DOHH2 (cell line): ENCODE results near the gene KRTAP10-10.

ENCODE experiments used
- H3F3A ChIP-seq: fragments of 200-600 bp; sonication (generic), shearing (Covaris generic); 2 replicates; pipeline ENCODE4 v1.6.0; 2016; ENCODE audit warnings: antibody characterized with exemption, mild to moderate bottlenecking; ENCODE audit not compliant: control insufficient read depth, insufficient read depth
- H3K27ac ChIP-seq: fragments of 200-600 bp; sonication (generic); 2 replicates; pipeline ENCODE4 v1.5.1; 2014; ENCODE audit warnings: low read depth, mild to moderate bottlenecking, low read length, moderate library complexity
- H3K27me3 ChIP-seq: fragments of 200-600 bp; sonication (generic); 2 replicates; pipeline ENCODE4 v1.6.1; 2014; ENCODE audit warnings: mild to moderate bottlenecking, low read length, mixed read lengths; ENCODE audit not compliant: control insufficient read depth
- H3K36me3 ChIP-seq: fragments of 200-600 bp; sonication (generic); 2 replicates; pipeline ENCODE4 v1.6.1; 2014; ENCODE audit warnings: mild to moderate bottlenecking, low read length, moderate library complexity, mixed read lengths; ENCODE audit not compliant: control insufficient read depth
- H3K4me1 ChIP-seq: fragments of 200-600 bp; sonication (generic); 2 replicates; pipeline ENCODE4 v1.6.1; 2014; ENCODE audit warnings: mild to moderate bottlenecking, low read length, mixed read lengths; ENCODE audit not compliant: control insufficient read depth
- H3K4me2 ChIP-seq: fragments of 200-600 bp; sonication (generic); 2 replicates; pipeline ENCODE4 v1.6.0; 2014; ENCODE audit warnings: mild to moderate bottlenecking, low read length, moderate library complexity
- H3K4me3 ChIP-seq: fragments of 200-600 bp; sonication (generic); 2 replicates; pipeline ENCODE4 v1.5.1; 2014; ENCODE audit warnings: mild to moderate bottlenecking, low read length, mixed read lengths
- H3K79me2 ChIP-seq: fragments of 200-600 bp; sonication (generic); 2 replicates; pipeline ENCODE4 v1.6.1; 2014; ENCODE audit warnings: mild to moderate bottlenecking, low read length, mixed read lengths; ENCODE audit not compliant: control insufficient read depth
- H3K9me2 ChIP-seq: fragments of 200-600 bp; sonication (generic); replicated peaks from 2 replicates; pipeline ENCODE4 v1.6.1; 2014; ENCODE audit warnings: mild to moderate bottlenecking, low read length, mixed read lengths; ENCODE audit not compliant: control insufficient read depth
- H3K9me3 ChIP-seq: fragments of 200-600 bp; sonication (generic); 2 replicates; pipeline ENCODE4 v1.6.1; 2014; ENCODE audit warnings: antibody characterized with exemption, low read length, mixed read lengths; ENCODE audit not compliant: control insufficient read depth, insufficient read depth
- H4K20me1 ChIP-seq: fragments of 200-600 bp; sonication (generic); 2 replicates; pipeline ENCODE4 v1.6.0; 2014; ENCODE audit warnings: low read depth, mild to moderate bottlenecking, antibody characterized with exemption, low read length, moderate library complexity; ENCODE audit not compliant: control insufficient read depth, insufficient read depth
- EZH2phosphoT487 ChIP-seq: fragments of 200-600 bp; sonication (generic); IDR thresholded peaks from 2 replicates; pipeline ENCODE4 v1.6.1; 2017; ENCODE audit warnings: borderline replicate concordance, mild to moderate bottlenecking, antibody characterized with exemption, low read length, moderate library complexity, mixed read lengths
- TF ChIP-seq, protein P1 (sequence below): fragments of 200-600 bp; sonication (generic); IDR thresholded peaks from one replicate; pipeline ENCODE4 v1.5.1; 2014; ENCODE audit warnings: antibody characterized with exemption, mild to moderate bottlenecking, low read depth, low read length; ENCODE audit not compliant: poor library complexity, severe bottlenecking

The KRTAP10-10 gene

GRCh38 chr21:44628707-44629391, 8.3 kb upstream of the KRTAP10-10 start:
- H3K4me2 ChIP-seq = no peak overlapping the region
- no peaks in the 10 kb centered on the region for H3F3A ChIP-seq
- peaks cover 12% of the 10 kb centered on the region for H3K4me1 ChIP-seq
- no peaks in the 10 kb centered on the region for H3K79me2 ChIP-seq
- TF ChIP-seq EZH2phosphoT487 = no peak
- TF ChIP-seq, protein P1, sequence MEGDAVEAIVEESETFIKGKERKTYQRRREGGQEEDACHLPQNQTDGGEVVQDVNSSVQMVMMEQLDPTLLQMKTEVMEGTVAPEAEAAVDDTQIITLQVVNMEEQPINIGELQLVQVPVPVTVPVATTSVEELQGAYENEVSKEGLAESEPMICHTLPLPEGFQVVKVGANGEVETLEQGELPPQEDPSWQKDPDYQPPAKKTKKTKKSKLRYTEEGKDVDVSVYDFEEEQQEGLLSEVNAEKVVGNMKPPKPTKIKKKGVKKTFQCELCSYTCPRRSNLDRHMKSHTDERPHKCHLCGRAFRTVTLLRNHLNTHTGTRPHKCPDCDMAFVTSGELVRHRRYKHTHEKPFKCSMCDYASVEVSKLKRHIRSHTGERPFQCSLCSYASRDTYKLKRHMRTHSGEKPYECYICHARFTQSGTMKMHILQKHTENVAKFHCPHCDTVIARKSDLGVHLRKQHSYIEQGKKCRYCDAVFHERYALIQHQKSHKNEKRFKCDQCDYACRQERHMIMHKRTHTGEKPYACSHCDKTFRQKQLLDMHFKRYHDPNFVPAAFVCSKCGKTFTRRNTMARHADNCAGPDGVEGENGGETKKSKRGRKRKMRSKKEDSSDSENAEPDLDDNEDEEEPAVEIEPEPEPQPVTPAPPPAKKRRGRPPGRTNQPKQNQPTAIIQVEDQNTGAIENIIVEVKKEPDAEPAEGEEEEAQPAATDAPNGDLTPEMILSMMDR = no peak
- peaks cover 49% of the 10 kb centered on the region for H3K9me3 ChIP-seq
- H3K9me2 ChIP-seq = no peaks in the 10 kb centered on the region
- no peaks in the 10 kb centered on the region for H3K27me3 ChIP-seq
- no peaks in the 10 kb centered on the region for H4K20me1 ChIP-seq
- H3K4me3 ChIP-seq = no peak overlapping the region
- no peaks in the 10 kb centered on the region for H3K36me3 ChIP-seq
- no peak overlapping the region for H3K27ac ChIP-seq

GRCh38 chr21:44630440-44630839, 6.7 kb upstream of the KRTAP10-10 start:
- Histone ChIP-seq H3K27ac (no peak overlapping the region), H3K9me2 (no peaks in the 10 kb centered on the region), H3K4me2 (peak overlapping the region; percentile 34), H3K27me3 (no peaks in the 10 kb centered on the region), H3F3A (no peaks in the 10 kb centered on the region), H3K4me1 (peaks cover 12% of the 10 kb centered on the region), H4K20me1 (no peaks in the 10 kb centered on the region), H3K79me2 (no peaks in the 10 kb centered on the region), H3K4me3 (peak overlapping the region; percentile 20; the same call in 1 of the 2 replicates), H3K9me3 (peaks cover 41% of the 10 kb centered on the region), H3K36me3 (no peaks in the 10 kb centered on the region)
- no peak for TF ChIP-seq EZH2phosphoT487
- TF ChIP-seq, protein P1 = no peak

DNA sequence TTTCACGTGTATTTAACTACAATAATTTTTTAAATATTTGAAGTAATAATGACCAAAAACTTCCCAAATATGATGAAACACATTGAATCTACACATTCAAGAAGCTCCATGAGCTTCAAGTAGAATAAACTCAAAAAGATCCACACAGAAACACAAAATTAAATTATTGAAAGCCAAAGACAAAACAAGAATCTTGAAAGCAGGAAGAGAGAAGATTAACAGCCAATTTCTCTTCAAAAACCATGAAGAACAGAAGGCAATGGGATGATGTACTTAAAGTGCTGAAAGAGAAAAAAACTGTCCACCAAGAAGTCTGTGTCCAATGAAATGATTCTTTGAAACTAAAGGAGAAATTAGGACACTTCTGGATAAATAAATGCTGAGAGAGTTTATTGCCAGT, 5.1 kb upstream of the KRTAP10-10 start:
- Histone ChIP-seq H3K9me2 (no peaks in the 10 kb centered on the region), H3K27ac (no peak overlapping the region), H3K4me3 (no peak overlapping the region), H4K20me1 (no peaks in the 10 kb centered on the region), H3F3A (no peaks in the 10 kb centered on the region), H3K9me3 (peaks cover 34% of the 10 kb centered on the region), H3K36me3 (no peaks in the 10 kb centered on the region), H3K4me2 (no peak overlapping the region), H3K4me1 (peaks cover 12% of the 10 kb centered on the region), H3K27me3 (no peaks in the 10 kb centered on the region), H3K79me2 (no peaks in the 10 kb centered on the region)
- TF ChIP-seq EZH2phosphoT487 = no peak
- TF ChIP-seq, protein P1 = no peak
